Measurements from ENCODE around the gene TMBIM6.

Gene TMBIM6

DNA sequence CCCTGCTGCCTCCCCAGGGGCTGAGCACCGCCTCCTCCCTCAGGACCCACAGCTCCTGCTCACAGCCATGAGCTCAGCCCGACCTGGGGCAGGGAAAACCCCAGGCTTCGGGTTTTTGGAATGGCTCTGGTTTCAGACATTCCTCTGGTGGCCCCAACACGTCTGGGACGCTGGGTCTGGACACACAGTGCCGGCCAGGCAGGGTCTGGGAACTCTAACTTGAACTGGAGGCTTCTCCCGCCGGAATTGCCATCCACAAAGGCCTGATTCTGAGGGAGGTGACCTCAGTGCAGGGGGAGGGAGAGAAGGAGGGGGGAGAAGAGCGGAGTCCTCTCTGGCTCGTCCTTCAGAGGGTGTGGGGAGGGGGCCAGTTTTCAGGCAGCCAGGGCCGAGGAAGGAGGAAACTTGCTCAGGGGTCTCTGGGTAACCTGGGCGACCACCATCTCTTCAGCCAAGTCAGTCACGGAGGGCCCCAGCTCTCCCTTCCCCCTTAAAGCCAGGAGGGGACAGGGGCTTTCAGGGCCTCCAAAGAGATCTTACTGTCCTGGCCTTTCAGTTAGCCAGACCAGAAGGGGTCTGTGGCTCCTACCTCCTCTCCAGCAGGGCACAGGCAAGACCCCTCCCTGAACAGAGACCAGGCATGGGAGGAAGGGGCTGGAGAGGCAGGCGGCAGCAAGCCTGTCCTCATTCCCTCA, 67.5 kb downstream of the TMBIM6 start:
- H3K27me3 ChIP-seq (ENCODE audit: control insufficient read depth, low read length) = no peaks in the 10 kb centered on the region
- no peaks in the 10 kb centered on the region for H3K9me2 ChIP-seq (replicated peaks; ENCODE audit: control insufficient read depth, low read length)
- H3F3A ChIP-seq (ENCODE audit: control insufficient read depth, insufficient read depth) = peaks cover 3% of the 10 kb centered on the region; the same call in 1 of the 2 replicates
- no peak overlapping the region for H3K4me3 ChIP-seq (ENCODE audit: low read length)
- H3K9me3 ChIP-seq (ENCODE audit: control insufficient read depth, insufficient read depth, low read length) = no peaks in the 10 kb centered on the region
- no peak for TF ChIP-seq EZH2phosphoT487 (IDR thresholded peaks at IDR 0.05; ENCODE audit: borderline replicate concordance, low read length)
- TF ChIP-seq, protein P1, sequence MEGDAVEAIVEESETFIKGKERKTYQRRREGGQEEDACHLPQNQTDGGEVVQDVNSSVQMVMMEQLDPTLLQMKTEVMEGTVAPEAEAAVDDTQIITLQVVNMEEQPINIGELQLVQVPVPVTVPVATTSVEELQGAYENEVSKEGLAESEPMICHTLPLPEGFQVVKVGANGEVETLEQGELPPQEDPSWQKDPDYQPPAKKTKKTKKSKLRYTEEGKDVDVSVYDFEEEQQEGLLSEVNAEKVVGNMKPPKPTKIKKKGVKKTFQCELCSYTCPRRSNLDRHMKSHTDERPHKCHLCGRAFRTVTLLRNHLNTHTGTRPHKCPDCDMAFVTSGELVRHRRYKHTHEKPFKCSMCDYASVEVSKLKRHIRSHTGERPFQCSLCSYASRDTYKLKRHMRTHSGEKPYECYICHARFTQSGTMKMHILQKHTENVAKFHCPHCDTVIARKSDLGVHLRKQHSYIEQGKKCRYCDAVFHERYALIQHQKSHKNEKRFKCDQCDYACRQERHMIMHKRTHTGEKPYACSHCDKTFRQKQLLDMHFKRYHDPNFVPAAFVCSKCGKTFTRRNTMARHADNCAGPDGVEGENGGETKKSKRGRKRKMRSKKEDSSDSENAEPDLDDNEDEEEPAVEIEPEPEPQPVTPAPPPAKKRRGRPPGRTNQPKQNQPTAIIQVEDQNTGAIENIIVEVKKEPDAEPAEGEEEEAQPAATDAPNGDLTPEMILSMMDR (IDR thresholded peaks at IDR 0.05; ENCODE audit: low read depth, low read length, poor library complexity, severe bottlenecking) = no peak
- no peak overlapping the region for H3K4me2 ChIP-seq (ENCODE audit: low read length)
- peaks cover 44% of the 10 kb centered on the region for H3K4me1 ChIP-seq (ENCODE audit: control insufficient read depth, low read length)
- H3K79me2 ChIP-seq (ENCODE audit: control insufficient read depth, low read length) = 0 out of 2 replicates have a peak, but pooled peaks cover 3% of the 10 kb centered on the region
- no peak overlapping the region for H3K27ac ChIP-seq (ENCODE audit: low read depth, low read length)
- no peaks in the 10 kb centered on the region for H3K36me3 ChIP-seq (ENCODE audit: control insufficient read depth, low read length)
- H4K20me1 ChIP-seq (ENCODE audit: control insufficient read depth, insufficient read depth, low read depth, low read length) = no peaks in the 10 kb centered on the region

DNA sequence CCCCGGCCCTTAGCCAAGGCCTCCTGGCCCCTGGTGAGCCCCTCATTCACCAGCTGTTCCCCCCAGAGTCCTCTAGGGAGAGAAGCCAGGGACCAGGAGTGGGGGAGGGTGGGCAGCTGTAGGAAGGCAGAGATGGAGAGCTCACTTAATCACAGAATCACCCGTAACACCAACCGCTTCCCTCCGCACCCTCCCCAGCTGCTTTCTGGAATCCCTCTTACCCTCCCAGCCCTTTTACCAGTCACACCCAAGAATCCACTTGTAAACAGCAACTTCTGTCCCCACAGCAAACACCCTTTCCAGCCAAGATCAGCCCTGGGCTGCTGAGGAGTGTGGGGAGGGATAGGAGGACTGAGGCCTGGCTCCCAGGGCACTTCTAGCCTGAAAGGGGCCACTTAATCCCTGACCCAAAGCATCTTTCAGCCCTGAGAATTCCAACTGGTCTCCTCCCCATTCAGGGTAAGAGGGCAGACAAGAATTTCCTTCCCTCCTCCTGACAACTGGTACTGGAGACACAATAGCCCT, 68.1 kb downstream of the TMBIM6 start:
- H3K36me3 ChIP-seq (ENCODE audit: control insufficient read depth, low read length) = no peaks in the 10 kb centered on the region
- no peak overlapping the region for H3K4me3 ChIP-seq (ENCODE audit: low read length)
- H3K79me2 ChIP-seq (ENCODE audit: control insufficient read depth, low read length) = 0 out of 2 replicates have a peak, but pooled peaks cover 3% of the 10 kb centered on the region
- H3F3A ChIP-seq (ENCODE audit: control insufficient read depth, insufficient read depth) = peaks cover 3% of the 10 kb centered on the region; the same call in 1 of the 2 replicates
- H3K9me3 ChIP-seq (ENCODE audit: control insufficient read depth, insufficient read depth, low read length) = no peaks in the 10 kb centered on the region
- peaks cover 44% of the 10 kb centered on the region for H3K4me1 ChIP-seq (ENCODE audit: control insufficient read depth, low read length)
- H3K9me2 ChIP-seq (replicated peaks; ENCODE audit: control insufficient read depth, low read length) = no peaks in the 10 kb centered on the region
- no peaks in the 10 kb centered on the region for H3K27me3 ChIP-seq (ENCODE audit: control insufficient read depth, low read length)
- H3K27ac ChIP-seq (ENCODE audit: low read depth, low read length) = no peak overlapping the region
- H4K20me1 ChIP-seq (ENCODE audit: control insufficient read depth, insufficient read depth, low read depth, low read length) = no peaks in the 10 kb centered on the region
- TF ChIP-seq EZH2phosphoT487 (IDR thresholded peaks at IDR 0.05; ENCODE audit: borderline replicate concordance, low read length) = no peak
- TF ChIP-seq, protein P1 (IDR thresholded peaks at IDR 0.05; ENCODE audit: low read depth, low read length, poor library complexity, severe bottlenecking) = no peak
- peak overlapping the region; percentile 21; the same call in 1 of the 2 replicates for H3K4me2 ChIP-seq (ENCODE audit: low read length)

DNA sequence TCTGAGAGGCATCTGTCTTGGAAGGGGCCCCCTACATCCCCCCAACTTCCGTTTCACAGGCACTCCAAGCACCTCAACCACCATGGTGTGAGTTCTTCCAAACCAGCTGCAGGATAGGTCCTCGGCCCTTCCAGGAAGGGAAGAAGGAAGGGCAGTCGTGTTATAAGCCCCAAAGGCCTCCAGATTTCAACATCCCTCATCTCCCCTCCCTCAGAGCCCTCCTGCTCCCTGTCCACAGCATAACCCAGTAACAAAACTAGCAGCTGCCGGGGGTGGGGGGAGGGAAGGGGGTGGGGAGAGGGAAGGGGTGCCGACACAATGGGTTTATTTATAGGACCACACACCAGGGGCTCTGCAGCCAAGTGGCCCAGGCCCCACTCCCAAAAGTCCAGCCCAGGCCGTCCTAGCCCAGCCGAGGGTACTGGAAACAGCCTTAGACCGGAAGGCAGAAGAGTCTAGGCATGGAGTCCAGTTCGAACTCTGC, 68.6 kb downstream of the TMBIM6 start:
- Histone ChIP-seq H3K4me1 (ENCODE audit: control insufficient read depth, low read length) (peaks cover 44% of the 10 kb centered on the region), H3K4me3 (ENCODE audit: low read length) (0 out of 2 replicates have a peak overlapping the region, but pooled peaks have one; percentile 6), H3K27ac (ENCODE audit: low read depth, low read length) (no peak overlapping the region)

More for the DNA sequence above, 68.6 kb downstream of the TMBIM6 start:
- Histone ChIP-seq H3K4me2 (ENCODE audit: low read length) (peak overlapping the region; percentile 35), H4K20me1 (ENCODE audit: control insufficient read depth, insufficient read depth, low read depth, low read length) (no peaks in the 10 kb centered on the region), H3K27me3 (ENCODE audit: control insufficient read depth, low read length) (no peaks in the 10 kb centered on the region), H3K36me3 (ENCODE audit: control insufficient read depth, low read length) (no peaks in the 10 kb centered on the region), H3K79me2 (ENCODE audit: control insufficient read depth, low read length) (0 out of 2 replicates have a peak, but pooled peaks cover 3% of the 10 kb centered on the region), H3K9me2 (replicated peaks; ENCODE audit: control insufficient read depth, low read length) (no peaks in the 10 kb centered on the region), H3K9me3 (ENCODE audit: control insufficient read depth, insufficient read depth, low read length) (no peaks in the 10 kb centered on the region), H3F3A (ENCODE audit: control insufficient read depth, insufficient read depth) (peaks cover 3% of the 10 kb centered on the region; the same call in 1 of the 2 replicates)
- TF ChIP-seq, protein P1 (IDR thresholded peaks at IDR 0.05; ENCODE audit: low read depth, low read length, poor library complexity, severe bottlenecking) = no peak
- no peak for TF ChIP-seq EZH2phosphoT487 (IDR thresholded peaks at IDR 0.05; ENCODE audit: borderline replicate concordance, low read length)
